ENCODE measurements around the gene UBE2R2.
"Not testable (repeated sequence)": the region's sequence is repeated elsewhere in the genome, so short reads cannot be mapped to it uniquely, and the experiment has no call there.

Gene UBE2R2

GRCh38 chr9:33799928-33800704, 16.8 kb upstream of the UBE2R2 start:
- DNase-seq: no peak

- no peak for DNase-seq
Observed at GRCh38 chr9:33800886-33801285, 16.1 kb upstream of the UBE2R2 start.

- DNase-seq: not testable (repeated sequence)
Observed at GRCh38 chr9:33801943-33802500, 14.9 kb upstream of the UBE2R2 start.

- not testable (repeated sequence) for DNase-seq
Observed at GRCh38 chr9:33804196-33804595, 12.8 kb upstream of the UBE2R2 start.

GRCh38 chr9:33807156-33807555, 9.8 kb upstream of the UBE2R2 start:
- not testable (repeated sequence) for DNase-seq

GRCh38 chr9:33808979-33809322, 8.0 kb upstream of the UBE2R2 start:
- DNase-seq: not testable (repeated sequence)

- no peak for DNase-seq
Observed at GRCh38 chr9:33809506-33809905, 7.5 kb upstream of the UBE2R2 start.

- DNase-seq: peak; percentile 8 to 14
Observed at GRCh38 chr9:33813712-33814641, 3.0 kb upstream of the UBE2R2 start.

- no peak for DNase-seq
Observed at GRCh38 chr9:33815781-33816180, 1.2 kb upstream of the UBE2R2 start.

- peak; percentile 50 to 56 for DNase-seq
Observed at GRCh38 chr9:33817327-33818166, 587 bp downstream of the UBE2R2 start.

GRCh38 chr9:33818167-33818846, 1.3 kb downstream of the UBE2R2 start:
- no peak for DNase-seq

- DNase-seq: no peak
Observed at GRCh38 chr9:33818847-33819500, 2.0 kb downstream of the UBE2R2 start.

- no peak for DNase-seq
Observed at GRCh38 chr9:33820231-33820745, 3.3 kb downstream of the UBE2R2 start.

GRCh38 chr9:33823801-33824200, 6.8 kb downstream of the UBE2R2 start:
- no peak for DNase-seq

- not testable (repeated sequence) for DNase-seq
Observed at GRCh38 chr9:33827285-33827684, 10.3 kb downstream of the UBE2R2 start.

- not testable (repeated sequence) for DNase-seq
Observed at GRCh38 chr9:33829641-33830230, 12.8 kb downstream of the UBE2R2 start.

GRCh38 chr9:33835625-33836260, 18.8 kb downstream of the UBE2R2 start:
- DNase-seq: no peak

- DNase-seq: not testable (repeated sequence)
Observed at GRCh38 chr9:33836261-33836660, 19.3 kb downstream of the UBE2R2 start.

- DNase-seq: no peak
Observed at GRCh38 chr9:33837138-33837537, 20.2 kb downstream of the UBE2R2 start.

- DNase-seq: no peak
Observed at GRCh38 chr9:33840381-33840780, 23.4 kb downstream of the UBE2R2 start.

Data from activated CD4-positive, alpha-beta T cell treated with anti-CD3 and anti-CD28 coated beads for 4 hours (primary cell).